Tongue (tissue), 2 donors: ENCODE measurements around the gene G3BP2. TPM values are rescaled to one million over a fixed set of nuclear protein-coding genes. Genes with fewer than 3 reads are reported as not detected.
"Not testable (repeated sequence)": the region's sequence is repeated elsewhere in the genome, so short reads cannot be mapped to it uniquely, and the experiment has no call there.

ENCODE experiments used
- DNase-seq: peaks from one replicate; pipeline ENCODE4 v3.0.0-alpha.2; 2015
- total RNA-seq: library from RNA; depleted of rRNA; stranded (reverse); fragments of >200 nt; gene quantifications from one replicate; pipeline ENCODE4 v1.2.3, GENCODE V29; 2014

Gene G3BP2
- total RNA-seq = 338 TPM

DNA sequence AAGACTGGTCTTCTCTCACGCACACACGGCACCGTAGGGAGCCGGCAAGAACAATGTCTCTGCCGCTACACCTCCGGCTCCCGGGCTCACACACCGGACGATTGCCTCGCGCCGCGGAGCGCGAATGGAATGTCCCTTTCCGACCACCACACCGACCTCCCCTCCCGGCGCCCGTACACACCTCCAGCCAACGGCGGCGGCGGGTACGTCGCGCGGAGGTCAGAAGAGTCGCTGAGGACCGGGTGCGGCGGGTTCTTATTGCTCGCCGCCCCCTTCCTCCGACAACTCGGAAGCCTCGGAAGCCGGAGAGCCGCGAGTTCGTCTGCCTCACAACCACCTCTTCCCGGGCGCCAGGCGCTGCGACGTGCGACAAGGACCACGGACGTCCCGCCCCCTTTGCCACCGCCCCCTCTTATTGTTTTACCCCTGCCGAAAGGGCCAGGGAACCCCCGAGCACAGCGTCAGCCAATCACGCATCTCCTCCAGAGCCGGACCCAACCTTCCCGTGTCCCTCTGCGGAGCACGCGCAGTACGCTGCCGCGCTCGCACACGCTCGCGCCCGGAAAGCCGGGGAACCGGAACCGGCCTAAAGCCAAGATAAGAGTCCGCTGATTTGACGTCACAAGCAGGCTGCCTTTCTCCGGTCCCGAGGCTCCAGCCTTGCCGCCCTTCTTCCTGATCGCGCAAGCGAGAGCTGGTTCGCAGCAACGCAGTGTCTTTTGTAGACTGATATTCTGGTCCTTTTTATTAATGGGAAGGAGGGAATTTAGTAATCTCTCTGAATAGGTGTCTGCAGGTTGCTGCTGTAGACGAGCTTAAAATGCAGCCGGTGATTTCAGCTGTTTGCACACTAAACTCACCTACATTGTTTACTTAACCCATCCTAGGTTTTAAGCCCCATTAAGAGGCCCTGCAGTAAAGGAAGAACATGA lies at the start of gene G3BP2:
Gene G3BP2, minus strand, starts transcription at position 385 of the 932 bp plus-strand sequence. CDS start 11,386 bp downstream, outside the sequence.
- DNase-seq = peak; percentile 99

DNA sequence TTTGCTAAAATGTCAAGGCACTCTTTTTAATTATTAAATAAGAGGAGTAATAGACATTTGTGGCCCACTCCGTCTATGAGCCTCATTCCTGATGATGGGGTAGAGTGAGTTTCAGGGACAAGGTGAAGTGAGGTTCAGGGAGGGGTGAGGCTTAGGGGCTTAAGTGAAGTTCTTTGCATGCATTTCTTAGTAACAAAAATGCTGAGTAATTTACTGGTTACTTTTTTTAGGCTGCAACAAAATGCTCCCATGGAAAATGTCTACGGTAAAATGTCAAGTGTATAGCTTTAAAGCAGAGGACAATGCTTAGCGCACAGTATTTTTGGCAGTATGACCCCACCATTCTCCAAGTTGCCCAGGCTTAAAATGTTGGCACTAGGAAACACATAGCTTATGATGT lies 49.2 kb upstream of the G3BP2 start:
- DNase-seq = peak; percentile 47

DNA sequence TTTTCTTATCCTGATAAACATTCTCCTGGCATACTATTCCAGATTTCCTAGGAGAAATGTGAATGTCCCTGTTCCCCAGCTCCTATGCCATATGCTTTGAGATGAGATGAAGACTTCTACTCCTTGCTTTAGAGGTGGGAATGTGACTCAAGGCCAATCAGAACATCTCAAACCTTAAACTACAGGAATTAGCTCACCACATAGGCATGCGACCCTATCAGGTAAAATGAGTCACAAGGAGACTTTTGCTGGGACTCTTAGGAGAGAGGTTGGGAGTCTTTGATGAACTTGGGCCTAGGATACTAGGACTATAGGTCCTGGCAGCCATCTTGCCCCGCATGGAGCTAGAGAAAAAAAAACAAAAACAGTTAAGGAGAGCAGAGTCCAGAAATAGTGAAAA lies 45.3 kb upstream of the G3BP2 start:
- DNase-seq = no peak

GRCh38 chr4:75717408-75717807 lies 44.2 kb upstream of the G3BP2 start:
- DNase-seq = no peak

- not testable (repeated sequence) for DNase-seq
Measured at GRCh38 chr4:75716054-75716453, 42.8 kb upstream of the G3BP2 start.

GRCh38 chr4:75715105-75715799 lies 42.0 kb upstream of the G3BP2 start:
- no peak for DNase-seq

DNA sequence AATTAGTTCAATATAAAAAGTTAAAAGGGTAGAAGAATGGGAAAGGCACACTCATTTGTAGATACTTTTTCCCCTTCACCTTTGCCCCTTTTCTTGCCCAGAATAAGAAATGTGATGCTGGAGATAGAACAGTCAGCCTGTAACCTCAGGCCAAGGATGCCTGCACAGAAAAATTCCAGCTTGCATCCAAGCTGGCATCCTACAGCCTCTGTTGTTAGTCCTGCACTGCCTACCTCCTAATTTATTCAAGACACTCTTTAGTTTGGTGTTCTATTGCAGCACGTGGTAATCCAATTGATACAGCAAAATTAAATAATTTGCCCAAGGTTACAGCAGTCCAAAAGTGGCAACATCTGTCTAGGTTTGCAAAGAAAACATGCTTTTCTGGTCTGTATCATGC lies 41.5 kb upstream of the G3BP2 start:
- DNase-seq = no peak

GRCh38 chr4:75714011-75714410 lies 40.8 kb upstream of the G3BP2 start:
- no peak for DNase-seq

- no peak for DNase-seq
Measured at GRCh38 chr4:75710246-75710645, 37.0 kb upstream of the G3BP2 start.

DNA sequence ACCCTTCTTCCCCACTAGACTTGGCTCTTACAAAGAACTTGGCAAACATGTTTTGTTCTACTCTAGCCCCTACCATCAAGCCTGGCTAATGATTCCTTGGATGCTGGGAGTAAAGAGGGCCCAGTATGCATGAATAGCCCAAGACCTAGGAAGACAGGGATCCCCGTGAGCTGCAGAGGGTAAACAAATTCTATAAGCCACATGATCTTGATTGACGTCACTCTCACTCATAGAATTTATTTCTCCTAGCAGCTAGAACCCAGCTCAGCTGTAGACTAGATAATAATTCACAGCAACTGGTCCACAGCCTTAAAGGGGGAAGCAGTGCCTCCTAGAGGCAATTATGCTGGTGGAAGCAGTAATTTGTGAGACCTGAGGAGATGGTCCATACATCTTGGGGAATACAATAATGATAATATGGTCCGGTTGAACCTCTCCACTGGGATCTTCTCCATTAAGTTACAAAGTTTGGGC lies 35.0 kb upstream of the G3BP2 start:
- no peak for DNase-seq

DNA sequence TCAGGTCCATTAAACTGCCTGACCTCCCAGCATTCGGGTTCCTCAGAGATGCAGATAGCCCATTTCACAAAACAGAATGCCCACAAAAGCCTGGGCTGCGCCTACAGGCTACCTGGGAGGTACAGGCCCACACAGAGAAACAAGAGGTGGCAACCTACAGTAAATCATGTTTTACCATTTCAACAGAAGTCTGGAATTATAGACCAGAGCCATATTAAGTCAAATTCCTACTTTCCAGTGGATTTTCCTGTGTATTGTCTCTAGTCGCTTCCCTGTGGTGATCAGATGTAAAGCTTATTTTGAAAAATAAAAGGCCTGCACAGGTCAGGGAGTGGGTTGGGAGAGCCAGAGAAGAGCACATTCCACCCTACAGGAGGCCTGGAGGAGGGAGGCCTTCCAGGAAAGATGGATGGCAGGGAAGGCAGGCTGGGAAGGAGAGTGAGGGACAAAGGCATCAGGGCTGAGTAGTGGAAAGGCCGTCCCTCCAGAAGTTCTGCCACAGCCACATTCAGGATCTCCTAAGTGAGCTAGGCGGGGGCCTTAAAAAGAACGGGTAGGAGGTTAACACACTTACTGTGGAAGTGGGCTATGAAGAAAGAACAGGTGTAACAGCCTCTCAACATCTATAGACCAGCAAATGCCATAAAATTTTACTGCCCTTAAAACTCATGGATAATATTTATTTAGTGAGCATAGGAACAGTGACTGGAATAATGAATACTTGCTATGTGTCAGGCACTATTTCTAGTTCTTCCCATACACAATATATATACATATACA lies 32.2 kb upstream of the G3BP2 start:
- no peak for DNase-seq

DNA sequence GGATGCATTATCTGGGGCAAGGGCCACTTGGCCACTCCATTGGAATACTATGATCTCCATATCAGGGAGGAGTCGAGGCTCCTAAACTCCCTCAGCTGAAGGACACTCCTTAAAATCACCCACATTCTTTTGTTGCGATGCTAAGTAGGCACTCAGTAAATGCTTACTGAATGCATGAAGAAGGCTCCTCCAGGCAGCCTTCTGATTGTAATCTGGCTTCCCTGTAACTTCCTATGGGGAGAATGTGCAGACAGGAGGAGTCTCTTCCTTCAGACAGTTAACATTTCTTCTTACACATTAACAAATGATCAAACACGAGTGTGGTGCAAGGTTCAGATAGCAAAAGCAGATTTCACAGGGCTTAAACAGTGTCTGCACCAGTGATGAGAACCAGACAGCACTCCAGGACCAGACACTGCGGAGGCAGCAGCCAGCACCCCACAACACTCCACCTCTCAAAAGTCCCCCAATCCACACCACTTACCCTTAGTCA lies 29.8 kb upstream of the G3BP2 start:
- no peak for DNase-seq

DNA sequence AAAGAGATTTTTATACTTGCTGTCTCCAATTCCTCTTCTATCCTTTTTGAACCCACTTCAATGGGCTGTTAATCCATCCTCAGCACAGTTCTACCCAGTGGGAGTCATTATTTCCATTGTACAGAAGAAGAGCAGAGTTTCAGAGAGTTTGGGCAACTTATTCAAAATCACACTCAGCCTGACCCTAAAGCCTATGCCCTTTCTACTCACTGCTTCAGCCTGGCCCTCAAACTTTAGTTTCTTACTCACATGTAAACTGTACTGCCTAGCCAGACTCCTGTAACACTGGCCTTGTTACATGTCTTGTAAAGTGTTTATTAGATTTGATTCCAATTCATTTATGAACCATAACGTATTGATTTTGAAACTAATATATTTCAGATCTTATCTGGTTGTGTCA lies 26.1 kb upstream of the G3BP2 start:
- DNase-seq = no peak

DNA sequence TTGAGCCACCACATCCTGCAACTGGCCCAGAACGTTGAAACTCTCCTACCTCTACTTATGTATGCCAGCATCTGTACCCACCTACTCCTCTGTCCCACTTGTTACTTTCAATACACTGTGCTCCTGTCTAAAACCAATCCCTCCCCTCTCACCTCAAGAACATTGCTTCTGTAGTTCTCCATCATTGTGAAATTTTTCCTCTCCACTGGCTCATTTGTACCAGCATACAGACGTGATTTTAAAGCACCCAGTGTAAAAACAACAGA lies 25.7 kb upstream of the G3BP2 start:
- DNase-seq = no peak

DNA sequence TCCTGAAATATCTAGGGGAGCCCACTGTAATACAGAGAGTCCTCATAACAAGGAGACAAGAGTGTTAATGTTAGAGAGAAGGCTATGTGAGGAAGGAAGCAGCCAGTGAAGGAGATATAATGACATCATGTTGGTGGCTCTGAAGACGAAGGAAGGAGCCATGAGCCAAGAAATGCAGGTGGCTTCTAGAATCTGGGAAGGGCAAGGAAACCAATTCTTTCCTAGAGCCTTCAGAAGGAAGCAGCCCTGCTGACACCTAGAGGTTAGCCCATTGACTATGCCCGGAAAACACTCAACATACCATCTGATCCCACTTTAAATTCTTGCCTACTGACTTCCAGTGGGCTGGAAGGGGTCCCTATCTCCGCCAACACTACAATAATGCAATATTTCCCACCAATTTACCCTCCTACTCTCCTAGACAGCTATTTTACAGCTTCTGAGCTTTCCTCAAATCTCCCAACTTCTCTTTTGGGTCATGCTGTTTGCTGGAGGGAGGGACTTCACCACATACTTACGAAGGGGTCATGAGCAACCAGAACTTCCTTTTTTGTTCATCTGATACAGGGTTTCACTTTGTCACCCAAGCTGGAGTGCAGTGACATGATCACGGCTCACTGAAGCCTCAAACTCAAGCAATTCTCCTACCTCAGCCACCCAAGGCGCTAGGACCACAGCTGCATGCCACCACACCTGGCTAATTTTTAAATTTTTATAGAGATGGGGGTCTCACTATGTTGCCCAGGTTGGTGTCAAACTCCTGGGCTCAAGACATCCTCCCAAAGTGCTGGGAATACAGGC lies 25.2 kb upstream of the G3BP2 start:
- DNase-seq = no peak

GRCh38 chr4:75696581-75696980 lies 23.4 kb upstream of the G3BP2 start:
- DNase-seq = peak; percentile 68

DNA sequence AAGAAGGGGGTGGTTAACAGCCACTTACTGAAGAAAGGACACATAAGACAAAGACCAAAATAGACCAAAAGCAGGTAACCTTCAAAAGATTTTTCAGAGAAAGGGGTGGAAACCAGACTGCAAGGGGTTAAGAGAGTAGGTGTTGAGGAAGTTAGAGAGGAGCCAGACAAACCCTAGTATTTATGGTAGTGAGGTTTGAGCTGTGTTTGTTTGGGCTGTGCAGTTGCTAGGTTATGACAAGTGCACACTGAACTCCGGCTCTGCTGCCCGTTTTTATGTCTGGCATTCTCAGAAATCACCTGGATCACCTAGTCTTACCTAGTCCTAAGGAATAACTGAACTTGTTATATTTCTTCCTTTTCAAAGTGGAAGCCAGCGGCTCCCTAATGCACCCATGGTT lies 22.9 kb upstream of the G3BP2 start:
- DNase-seq = peak; percentile 57

- not testable (repeated sequence) for DNase-seq
Measured at GRCh38 chr4:75692066-75692465, 18.9 kb upstream of the G3BP2 start.

DNA sequence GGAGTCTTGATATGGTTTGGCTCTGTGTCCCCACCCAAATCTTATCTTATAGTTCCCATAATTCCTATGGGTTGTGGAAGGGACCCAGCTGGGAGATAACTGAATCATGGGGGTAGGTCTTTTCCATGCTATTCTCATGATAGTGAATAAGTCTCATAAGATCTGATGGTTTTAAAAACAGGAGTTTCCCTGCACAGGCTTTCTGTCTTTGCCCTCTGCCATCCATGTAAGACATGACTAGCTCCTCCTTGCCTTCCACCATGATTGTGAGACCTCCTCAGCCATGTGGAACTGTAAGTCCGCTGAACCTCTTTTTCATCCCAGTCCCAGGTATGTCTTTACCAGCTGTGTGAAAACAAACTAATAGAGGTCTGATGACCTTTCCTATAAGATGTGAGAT lies 13.9 kb upstream of the G3BP2 start:
- DNase-seq = not testable (repeated sequence)

GRCh38 chr4:75686346-75686745 lies 13.1 kb upstream of the G3BP2 start:
- no peak for DNase-seq

DNA sequence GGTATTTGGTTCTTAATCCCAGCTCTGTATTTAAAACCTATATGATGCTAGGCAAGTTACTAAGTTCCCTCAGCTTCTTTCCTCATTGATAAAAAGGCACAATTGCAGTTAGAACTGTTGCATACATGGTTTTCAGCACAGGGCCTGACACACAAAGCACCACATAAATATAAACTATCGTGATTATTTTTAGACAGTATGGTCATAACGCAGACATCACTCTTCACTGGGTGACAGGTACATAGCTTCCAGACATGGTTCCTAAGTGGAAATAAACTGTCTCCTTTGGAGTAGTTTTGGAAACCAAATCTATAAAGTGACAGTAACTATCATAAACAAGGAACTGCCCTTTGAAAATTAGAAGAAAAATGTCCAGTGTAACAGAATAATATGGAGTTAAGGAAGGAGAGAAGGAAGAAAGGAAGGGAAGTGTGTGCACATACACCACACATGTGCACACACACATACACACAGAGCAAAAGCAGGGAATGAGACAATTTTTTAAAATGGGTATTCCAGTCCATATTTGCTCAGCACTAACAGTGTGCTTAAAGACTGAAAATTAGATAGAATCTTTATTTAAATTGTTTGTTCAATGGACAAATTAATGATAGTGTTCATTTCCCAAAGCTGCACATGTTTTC lies 12.5 kb upstream of the G3BP2 start:
- no peak for DNase-seq
